HG02798 (cell line): ENCODE data around the gene SPDYE6.
A peak's percentile ranks its signal among the peaks of the same experiment; 100 is the strongest.
"Not testable (repeated sequence)": the region's sequence is repeated elsewhere in the genome, so short reads cannot be mapped to it uniquely, and the experiment has no call there.

Experiments
- ATAC-seq: cut with Tn5 transposase; IDR thresholded peaks from one replicate; pipeline ENCODE4 v1.9.1; 2021; ENCODE audit warnings: mild to moderate bottlenecking; ENCODE audit not compliant: unreplicated experiment, poor library complexity

SPDYE6 gene

GRCh38 chr7:102319671-102320070, 36.6 kb downstream of the SPDYE6 start:
- no peak for ATAC-seq

- no peak for ATAC-seq
These were observed 37.7 kb downstream of the SPDYE6 start for GRCh38 chr7:102318482-102318971.

- no peak for ATAC-seq
These were observed 38.8 kb downstream of the SPDYE6 start for GRCh38 chr7:102317231-102318059.

GRCh38 chr7:102313997-102314780, 42.1 kb downstream of the SPDYE6 start:
- no peak for ATAC-seq

- no peak for ATAC-seq
These were observed 43.9 kb downstream of the SPDYE6 start for GRCh38 chr7:102312317-102312716.

- no peak for ATAC-seq
These were observed 45.8 kb downstream of the SPDYE6 start for GRCh38 chr7:102310414-102310815.

- ATAC-seq: peak; percentile 72
These were observed 49.1 kb downstream of the SPDYE6 start for GRCh38 chr7:102306916-102307677.

GRCh38 chr7:102305414-102306268, 50.6 kb downstream of the SPDYE6 start:
- ATAC-seq: peak; percentile 66

GRCh38 chr7:102304668-102305067, 51.6 kb downstream of the SPDYE6 start:
- no peak for ATAC-seq

GRCh38 chr7:102303669-102304422, 52.4 kb downstream of the SPDYE6 start:
- no peak for ATAC-seq

- no peak for ATAC-seq
These were observed 54.2 kb downstream of the SPDYE6 start for GRCh38 chr7:102302025-102302424.

- not testable (repeated sequence) for ATAC-seq
These were observed 54.9 kb downstream of the SPDYE6 start for GRCh38 chr7:102301367-102301766.

- no peak for ATAC-seq
These were observed 55.5 kb downstream of the SPDYE6 start for GRCh38 chr7:102300643-102301221.

- no peak for ATAC-seq
These were observed 58.6 kb downstream of the SPDYE6 start for GRCh38 chr7:102297487-102298218.

- ATAC-seq: no peak
These were observed 59.7 kb downstream of the SPDYE6 start for GRCh38 chr7:102296514-102296913.

- ATAC-seq: no peak
These were observed 60.1 kb downstream of the SPDYE6 start for GRCh38 chr7:102296179-102296438.
